IMR-90 (cell line): Measurements from ENCODE around the gene PPP1R14B. TPM values are rescaled to one million over a fixed set of nuclear protein-coding genes. Genes with fewer than 3 reads are reported as not detected.

Experiments used
- ATAC-seq: fragments of 200-7000 bp; cut with Tn5 transposase; 2 replicates; pipeline ENCODE4 v1.9.1; 2020; ENCODE audit warnings: low read depth, mild to moderate bottlenecking, moderate library complexity
- BruUV-seq: library from RNA; stranded (reverse); fragments of 400-500 nt; replicated peaks from 2 replicates; lab custom pipeline; 2021; lab: Mats Ljungman, UMichigan
- CTCF ChIA-PET: fragments of 300-600 bp; formaldehyde crosslinking; extraction: SDS; loops from one replicate; lab custom pipeline; 2021; ENCODE audit warnings: antibody characterized with exemption; lab: Yijun Ruan, JAX
- POLR2A ChIA-PET: fragments of 300-600 bp; sonication (Branson Sonifier 250); formaldehyde crosslinking; loops from one replicate; lab custom pipeline; 2022; ENCODE audit warnings: antibody characterized with exemption; ENCODE audit not compliant: unreplicated experiment; lab: Charles Lee
- DNase-seq: peaks from one replicate; pipeline ENCODE4 v3.0.0; 2013
- H2AFZ ChIP-seq: replicated peaks from 2 replicates; pipeline ENCODE3; 2013; ENCODE audit warnings: low read length, mild to moderate bottlenecking; ENCODE audit not compliant: poor library complexity
- H2AK5ac ChIP-seq: 2 replicates; pipeline ENCODE4 v1.6.1; 2013; ENCODE audit warnings: low read depth, low read length, inconsistent platforms
- H2AK9ac ChIP-seq: replicated peaks from 2 replicates; pipeline ENCODE3; 2013; ENCODE audit warnings: mild to moderate bottlenecking, low read depth, low read length, moderate library complexity; ENCODE audit not compliant: poor library complexity
- H2BK120ac ChIP-seq: 2 replicates; pipeline ENCODE4 v1.6.1; 2013; ENCODE audit warnings: low read depth, low read length, inconsistent platforms
- H2BK15ac ChIP-seq: 3 replicates; pipeline ENCODE4 v1.6.1; 2013; ENCODE audit warnings: low read depth, low read length, inconsistent platforms
- H2BK20ac ChIP-seq: 2 replicates; pipeline ENCODE4 v1.6.1; 2013; ENCODE audit warnings: low read depth, mild to moderate bottlenecking, inconsistent platforms, low read length, moderate library complexity
- H2BK5ac ChIP-seq: 2 replicates; pipeline ENCODE4 v1.6.1; 2013; ENCODE audit warnings: mild to moderate bottlenecking, low read depth, low read length, inconsistent platforms; ENCODE audit not compliant: poor library complexity, severe bottlenecking
- H3K14ac ChIP-seq: replicated peaks from 2 replicates; pipeline ENCODE4 v1.6.1; 2013; ENCODE audit warnings: low read depth, low read length, inconsistent platforms
- H3K18ac ChIP-seq: 2 replicates; pipeline ENCODE4 v1.6.1; 2013; ENCODE audit warnings: low read depth, low read length, control low read depth
- H3K23ac ChIP-seq: 2 replicates; pipeline ENCODE4 v1.6.1; 2013; ENCODE audit warnings: low read depth, low read length, inconsistent platforms
- H3K27ac ChIP-seq: 2 replicates; pipeline ENCODE4 v1.5.1; 2013; ENCODE audit warnings: mild to moderate bottlenecking, control low read depth, low read length; ENCODE audit not compliant: insufficient read depth
- H3K27me3 ChIP-seq: 2 replicates; pipeline ENCODE4 v1.6.1; 2013; ENCODE audit warnings: low read length; ENCODE audit not compliant: control insufficient read depth, insufficient read depth
- H3K36me3 ChIP-seq: 2 replicates; pipeline ENCODE4 v1.6.1; 2013; ENCODE audit warnings: low read length, mixed read lengths; ENCODE audit not compliant: control insufficient read depth, insufficient read depth
- H3K4ac ChIP-seq: 2 replicates; pipeline ENCODE4 v1.6.1; 2013; ENCODE audit warnings: low read depth, low read length, inconsistent platforms
- H3K4me1 ChIP-seq: 2 replicates; pipeline ENCODE4 v1.6.1; 2013; ENCODE audit warnings: low read length, mixed read lengths; ENCODE audit not compliant: control insufficient read depth, insufficient read depth
- H3K4me2 ChIP-seq: 2 replicates; pipeline ENCODE4 v1.6.1; 2013; ENCODE audit warnings: low read depth, mild to moderate bottlenecking, control low read depth, low read length, moderate library complexity
- H3K4me3 ChIP-seq: 2 replicates; pipeline ENCODE4 v1.5.1; 2013; ENCODE audit warnings: low read depth, mild to moderate bottlenecking, control low read depth, low read length, moderate library complexity; ENCODE audit not compliant: insufficient read depth
- H3K56ac ChIP-seq: 2 replicates; pipeline ENCODE4 v1.6.1; 2013; ENCODE audit warnings: low read length, inconsistent platforms; ENCODE audit not compliant: insufficient read depth; ENCODE audit errors: extremely low read depth
- H3K79me1 ChIP-seq, 2 experiments: 2 replicates each; pipeline ENCODE4 v1.6.1; 2013; ENCODE audit warnings: low read length in 2 of 2, inconsistent platforms in 1 of 2, low read depth in 1 of 2
- H3K9ac ChIP-seq: 2 replicates; pipeline ENCODE4 v1.6.1; 2013; ENCODE audit warnings: low read depth, low read length, control low read depth
- H3K9me1 ChIP-seq: 2 replicates; pipeline ENCODE4 v1.6.1; 2013; ENCODE audit warnings: low read length, inconsistent platforms; ENCODE audit not compliant: insufficient read depth
- H3K9me3 ChIP-seq: 2 replicates; pipeline ENCODE4 v1.6.1; 2013; ENCODE audit warnings: low read length; ENCODE audit not compliant: control insufficient read depth, insufficient read depth
- H4K20me1 ChIP-seq: 2 replicates; pipeline ENCODE4 v1.6.1; 2013; ENCODE audit warnings: low read length, inconsistent platforms; ENCODE audit not compliant: insufficient read depth
- H4K5ac ChIP-seq: 2 replicates; pipeline ENCODE4 v1.6.1; 2013; ENCODE audit warnings: mild to moderate bottlenecking, low read depth, low read length, control low read depth
- H4K8ac ChIP-seq, 2 experiments: 2 replicates each; pipeline ENCODE4 v1.6.1; 2013; ENCODE audit warnings: low read depth in 2 of 2, low read length in 2 of 2, control low read depth in 1 of 2, inconsistent platforms in 1 of 2
- H4K91ac ChIP-seq: 2 replicates; pipeline ENCODE4 v1.6.1; 2013; ENCODE audit warnings: low read depth, low read length, inconsistent platforms; ENCODE audit not compliant: insufficient read depth
- BHLHE40 ChIP-seq: fragments of 150-350 bp; IDR thresholded peaks from 2 replicates; pipeline ENCODE4 v1.6.1; 2016; ENCODE audit warnings: mild to moderate bottlenecking, low read depth, low read length
- CEBPB ChIP-seq: IDR thresholded peaks from 2 replicates; pipeline ENCODE4 v1.6.1; 2012; ENCODE audit warnings: low read depth, low read length, improper control_type of control experiment
- CHD1 ChIP-seq: IDR thresholded peaks from 2 replicates; pipeline ENCODE4 v1.6.1; 2012; ENCODE audit warnings: low read depth, low read length, improper control_type of control experiment
- ELK1 ChIP-seq: fragments of 150-350 bp; IDR thresholded peaks from 2 replicates; pipeline ENCODE4 v1.6.1; 2016; ENCODE audit warnings: low read depth, mild to moderate bottlenecking, low read length, moderate library complexity, borderline replicate concordance
- MAFK ChIP-seq: IDR thresholded peaks from 2 replicates; pipeline ENCODE4 v1.6.1; 2012; ENCODE audit warnings: low read depth, low read length, improper control_type of control experiment
- NFE2L2 ChIP-seq: fragments of 150-350 bp; IDR thresholded peaks from 2 replicates; pipeline ENCODE4 v1.6.1; 2016; ENCODE audit warnings: low read depth, mild to moderate bottlenecking, low read length
- POLR2A ChIP-seq: IDR thresholded peaks from 2 replicates; pipeline ENCODE4 v1.6.1; 2012; ENCODE audit warnings: mild to moderate bottlenecking, low read depth, low read length
- RCOR1 ChIP-seq: IDR thresholded peaks from 2 replicates; pipeline ENCODE4 v1.6.1; 2012; ENCODE audit warnings: mild to moderate bottlenecking, low read length, improper control_type of control experiment; ENCODE audit not compliant: insufficient replicate concordance
- RFX5 ChIP-seq: IDR thresholded peaks from 2 replicates; pipeline ENCODE4 v1.8.0; 2012; ENCODE audit warnings: low read depth, mild to moderate bottlenecking, low read length, moderate library complexity
- SMC3 ChIP-seq: fragments of 150-350 bp; IDR thresholded peaks from 2 replicates; pipeline ENCODE4 v1.6.1; 2016; ENCODE audit warnings: low read depth, mild to moderate bottlenecking, antibody characterized with exemption, low read length, moderate library complexity
- USF2 ChIP-seq: fragments of 150-350 bp; IDR thresholded peaks from 2 replicates; pipeline ENCODE4 v1.6.1; 2017; ENCODE audit warnings: mild to moderate bottlenecking, antibody characterized with exemption, low read length, low read depth
- WGBS, 2 experiments: methylation state at CpG; one replicate each; pipeline versions ENCODE4 v1.1.5 to v1.1.7; 2013; ENCODE audit warnings: missing lambda C conversion rate in 2 of 2; ENCODE audit not compliant: insufficient read length in 1 of 2; ENCODE audit errors: extremely low coverage in 2 of 2; 5-methylcytosine and 5-hydroxymethylcytosine counted together
- dilution Hi-C: fragments of 300-500 bp; cut with HindIII; formaldehyde crosslinking; loops from one replicate; pipeline ENCODE4 v1.14.3; 2018; ENCODE audit warnings: low sequenced_read_pairs; ENCODE audit not compliant: unreplicated experiment
- in situ Hi-C: fragments of 300-500 bp; cut with MboI; formaldehyde crosslinking; loops from 3 replicates; pipeline ENCODE4 v1.14.3; 2019; ENCODE audit warnings: low sequenced_read_pairs, inconsistent platforms, mixed read lengths
- intact Hi-C: fragments of 100-400 bp; cut with micrococcal nuclease; formaldehyde crosslinking; loops from 2 replicates; pipeline ENCODE4 v1.10.0; 2022
- polyA plus RNA-seq, 3 experiments: library from polyadenylated mRNA; depleted of rRNA; stranded (reverse); fragments of >200 nt; gene quantifications; 2 replicates each; pipeline ENCODE4 v1.2.3, GENCODE V29; 2012; ENCODE audit warnings: low replicate concordance in 1 of 3
- total RNA-seq: library from RNA; depleted of rRNA; stranded (reverse); fragments of >200 nt; gene quantifications from 2 replicates; pipeline ENCODE4 v1.2.3, GENCODE V29; 2012

Gene PPP1R14B
- total and polyA plus RNA-seq, 2 of the 4 experiments (the other 2 are of a cell fraction) = 176 to 257 TPM

- no peak for ATAC-seq
- in situ Hi-C loops = no loop called here
- CTCF ChIA-PET = no interaction called here
- H2AK9ac ChIP-seq = peak overlapping the region; percentile 37
- peaks cover 3 to 14% of the 10 kb centered on the region in 2 experiments; a peak in 3 of 4 replicates for H3K79me1 ChIP-seq
- H3K27ac ChIP-seq = no peak overlapping the region
- H4K91ac ChIP-seq = no peak overlapping the region
- no peak overlapping the region for H3K9ac ChIP-seq
- POLR2A ChIA-PET = no interaction called here
- no peak overlapping the region for H3K56ac ChIP-seq
- H3K14ac ChIP-seq = no peak overlapping the region
- H3K18ac ChIP-seq = no peak overlapping the region
- no peak overlapping the region for H3K23ac ChIP-seq
- intact Hi-C loops = no loop called here
- H4K8ac ChIP-seq = no peak overlapping the region
- H3K4me3 ChIP-seq = no peak overlapping the region
- dilution Hi-C loops = no loop called here
- H3K27me3 ChIP-seq = peaks cover 53% of the 10 kb centered on the region
- no peaks in the 10 kb centered on the region for H3K9me3 ChIP-seq
- H3K4me2 ChIP-seq = no peak overlapping the region
- no peak for TF ChIP-seq CEBPB
- no peak for TF ChIP-seq POLR2A
- no peak for TF ChIP-seq ELK1
- TF ChIP-seq MAFK = no peak
- TF ChIP-seq BHLHE40 = no peak
- TF ChIP-seq NFE2L2 = no peak
- no peak for TF ChIP-seq CHD1
- no peak for TF ChIP-seq RFX5
- TF ChIP-seq SMC3 = no peak
- TF ChIP-seq RCOR1 = no peak
- TF ChIP-seq USF2 = no peak
- peaks cover 9% of the 10 kb centered on the region for H3K4me1 ChIP-seq
- H2BK20ac ChIP-seq = no peak overlapping the region
- no peak overlapping the region for H4K5ac ChIP-seq
- DNase-seq = no peak
- H3K9me1 ChIP-seq = no peaks in the 10 kb centered on the region; the same call in 1 of the 2 replicates
- no peak overlapping the region for H3K4ac ChIP-seq
- no peak overlapping the region for H2AK5ac ChIP-seq
- WGBS, 2 experiments = no CpG with 5 or more reads among the region's 10 CpGs
- H2BK5ac ChIP-seq = no peak overlapping the region
- H2BK120ac ChIP-seq = no peak overlapping the region
- H2AFZ ChIP-seq = no peak overlapping the region
- no peak overlapping the region for H2BK15ac ChIP-seq
- no peaks in the 10 kb centered on the region for H3K36me3 ChIP-seq
- peaks cover 5% of the 10 kb centered on the region; the same call in 1 of the 2 replicates for H4K20me1 ChIP-seq
- BruUV-seq = no TSS peak
Measured at GRCh38 chr11:64290352-64291261, 43.9 kb upstream of the PPP1R14B start.
